Measurements from ENCODE around the gene PRR12.

PRR12 gene

DNA sequence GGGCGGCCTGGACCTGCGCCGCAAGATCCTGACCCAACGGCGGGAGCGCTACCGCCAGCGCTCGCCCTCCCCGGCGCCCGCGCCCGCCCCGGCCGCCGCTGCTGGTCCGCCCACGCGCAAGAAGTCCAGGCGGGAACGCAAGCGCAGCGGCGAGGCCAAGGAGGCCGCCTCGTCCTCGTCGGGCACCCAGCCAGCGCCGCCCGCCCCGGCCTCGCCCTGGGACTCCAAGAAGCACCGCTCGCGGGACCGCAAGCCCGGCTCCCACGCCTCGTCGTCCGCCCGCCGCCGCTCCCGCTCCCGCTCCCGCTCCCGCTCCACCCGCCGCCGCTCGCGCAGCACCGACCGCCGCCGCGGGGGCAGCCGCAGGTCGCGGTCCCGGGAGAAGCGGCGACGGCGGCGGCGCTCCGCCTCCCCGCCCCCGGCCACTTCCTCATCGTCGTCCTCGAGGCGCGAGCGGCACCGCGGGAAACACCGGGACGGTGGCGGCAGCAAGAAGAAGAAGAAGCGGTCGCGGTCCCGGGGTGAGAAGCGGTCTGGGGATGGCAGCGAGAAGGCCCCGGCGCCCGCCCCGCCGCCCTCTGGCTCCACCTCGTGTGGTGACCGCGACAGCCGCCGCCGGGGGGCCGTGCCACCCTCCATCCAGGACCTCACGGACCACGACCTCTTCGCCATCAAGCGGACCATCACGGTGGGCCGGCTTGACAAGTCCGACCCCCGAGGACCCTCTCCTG lies 61.0 kb downstream of the PRR12 start:
- DNase-seq: no peak

DNA sequence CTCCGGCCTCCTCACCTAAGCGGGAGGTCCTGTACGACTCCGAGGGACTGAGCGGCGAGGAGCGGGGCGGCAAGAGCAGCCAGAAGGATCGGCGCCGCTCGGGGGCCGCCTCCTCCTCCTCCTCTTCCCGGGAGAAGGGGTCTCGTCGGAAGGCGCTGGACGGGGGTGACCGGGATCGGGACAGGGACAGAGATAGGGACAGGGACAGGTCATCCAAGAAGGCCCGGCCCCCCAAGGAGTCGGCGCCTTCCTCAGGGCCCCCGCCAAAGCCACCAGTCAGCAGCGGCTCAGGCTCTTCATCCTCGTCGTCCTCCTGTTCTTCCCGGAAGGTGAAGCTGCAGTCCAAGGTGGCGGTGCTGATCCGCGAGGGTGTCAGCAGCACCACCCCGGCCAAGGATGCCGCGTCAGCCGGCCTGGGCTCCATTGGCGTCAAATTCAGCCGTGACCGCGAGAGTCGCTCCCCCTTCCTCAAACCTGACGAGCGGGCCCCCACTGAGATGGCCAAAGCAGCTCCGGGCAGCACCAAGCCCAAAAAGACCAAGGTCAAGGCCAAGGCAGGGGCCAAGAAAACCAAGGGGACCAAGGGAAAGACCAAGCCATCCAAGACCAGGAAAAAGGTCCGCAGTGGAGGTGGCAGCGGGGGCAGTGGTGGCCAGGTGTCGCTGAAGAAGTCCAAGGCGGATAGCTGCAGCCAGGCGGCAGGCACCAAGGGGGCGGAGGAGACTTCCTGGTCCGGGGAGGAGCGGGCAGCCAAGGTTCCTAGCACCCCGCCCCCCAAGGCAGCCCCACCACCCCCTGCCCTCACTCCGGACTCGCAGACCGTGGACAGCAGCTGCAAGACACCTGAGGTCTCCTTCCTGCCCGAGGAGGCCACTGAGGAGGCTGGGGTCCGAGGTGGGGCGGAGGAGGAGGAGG lies 61.8 kb downstream of the PRR12 start:
- DNase-seq: no peak

DNA sequence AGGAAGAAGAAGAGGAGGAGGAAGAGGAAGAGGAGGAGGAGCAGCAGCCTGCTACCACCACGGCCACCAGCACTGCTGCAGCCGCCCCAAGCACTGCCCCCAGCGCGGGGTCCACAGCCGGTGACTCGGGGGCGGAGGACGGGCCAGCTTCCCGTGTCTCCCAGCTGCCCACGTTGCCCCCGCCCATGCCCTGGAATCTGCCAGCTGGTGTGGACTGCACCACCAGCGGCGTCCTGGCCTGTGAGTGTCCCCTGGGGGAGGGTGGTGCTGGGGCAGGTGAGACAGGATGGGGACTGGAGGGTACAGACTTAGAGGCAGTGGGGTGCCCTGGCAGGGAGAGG lies 62.5 kb downstream of the PRR12 start:
- DNase-seq: no peak

DNA sequence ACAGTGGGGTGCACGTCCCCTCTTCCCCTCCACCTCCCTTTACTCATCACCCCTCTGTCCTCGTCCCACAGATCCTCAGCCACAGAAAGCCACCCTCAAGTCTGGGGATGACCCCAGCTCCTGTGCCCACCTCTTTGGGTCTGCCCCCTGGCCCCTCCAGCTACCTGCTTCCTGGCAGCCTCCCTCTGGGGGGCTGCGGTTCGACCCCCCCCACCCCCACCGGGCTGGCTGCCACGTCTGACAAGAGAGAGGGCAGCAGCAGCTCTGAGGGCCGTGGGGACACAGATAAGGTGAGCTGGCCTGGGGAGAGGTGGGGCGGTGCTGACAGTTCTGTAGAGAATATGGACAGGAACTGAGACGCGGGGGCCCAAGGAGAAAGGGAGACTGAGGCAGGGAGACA lies 63.6 kb downstream of the PRR12 start:
- DNase-seq: no peak

DNA sequence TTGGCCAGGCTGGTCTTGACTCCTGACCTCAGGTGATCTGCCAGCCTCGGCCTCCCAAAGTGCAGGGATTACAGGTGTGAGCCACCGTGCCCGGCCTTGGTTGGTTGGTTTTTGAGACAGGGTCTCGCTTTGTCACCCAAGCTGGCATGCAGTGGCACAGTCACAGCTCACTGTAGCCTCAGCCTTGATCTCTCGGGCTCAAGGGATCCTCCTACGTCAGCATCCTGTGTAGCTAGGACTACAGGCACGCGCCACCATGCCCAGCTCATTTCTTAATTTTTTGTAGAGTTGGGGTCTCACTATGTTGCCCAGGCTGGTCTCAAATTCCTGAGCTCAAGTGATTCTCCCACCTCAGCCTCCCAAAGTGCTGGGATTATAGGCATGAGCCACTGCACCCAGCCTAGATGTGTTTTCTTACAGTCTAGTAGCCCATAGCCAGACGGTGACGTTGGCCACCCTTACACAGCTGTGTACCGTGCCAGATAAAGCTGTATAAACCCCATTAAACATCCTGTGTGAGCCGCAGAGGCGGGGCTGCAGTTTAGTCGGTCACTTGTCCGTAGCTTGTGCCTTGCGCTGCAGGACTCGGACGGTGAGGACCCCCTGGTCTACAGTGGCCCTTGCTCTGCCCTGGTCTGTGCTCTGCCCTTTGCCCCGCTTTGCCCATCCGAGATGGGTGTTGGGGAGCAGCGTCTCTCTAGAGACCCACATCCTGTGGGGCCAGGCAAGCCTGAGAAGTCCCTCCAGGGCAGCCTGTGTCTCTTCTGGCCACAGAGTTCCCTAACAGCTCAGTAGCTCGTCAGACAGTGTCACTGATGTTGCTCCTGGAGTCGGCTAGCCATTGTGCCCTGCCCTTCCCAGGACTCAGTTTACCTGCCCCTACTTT lies 64.8 kb downstream of the PRR12 start:
- no peak for DNase-seq

DNA sequence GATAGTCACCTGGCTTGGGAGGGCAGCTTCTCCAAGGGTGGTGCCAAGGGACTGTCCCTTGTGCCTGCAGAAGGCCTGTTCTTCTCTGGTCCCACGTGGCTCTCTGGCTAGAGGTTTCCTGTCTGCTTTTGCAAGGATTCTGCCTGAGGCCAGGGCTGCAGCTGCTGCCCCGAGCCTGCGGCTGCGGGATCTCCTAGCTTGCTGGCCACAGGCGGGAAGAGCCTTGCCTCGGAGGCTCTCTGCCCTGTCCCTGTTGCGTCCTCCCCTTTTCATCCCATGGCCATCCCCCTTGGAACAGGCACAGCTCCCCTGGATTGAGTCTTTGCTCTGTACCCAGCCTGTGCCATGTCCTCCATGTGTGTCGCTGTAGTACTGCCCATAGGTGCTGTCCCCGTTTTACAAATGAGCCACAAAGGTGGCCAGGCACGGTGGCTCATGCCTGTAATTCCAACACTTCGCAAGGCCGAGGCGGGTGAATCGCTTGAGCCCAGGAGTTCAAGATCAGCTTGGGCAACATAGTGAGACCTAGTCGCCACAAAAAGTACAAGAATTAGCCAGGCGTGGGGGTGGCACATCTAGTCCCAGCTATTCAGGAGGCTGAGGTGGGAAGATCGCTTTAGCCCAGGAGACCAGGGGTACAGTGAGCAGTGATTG lies 65.6 kb downstream of the PRR12 start:
- no peak for DNase-seq

DNA sequence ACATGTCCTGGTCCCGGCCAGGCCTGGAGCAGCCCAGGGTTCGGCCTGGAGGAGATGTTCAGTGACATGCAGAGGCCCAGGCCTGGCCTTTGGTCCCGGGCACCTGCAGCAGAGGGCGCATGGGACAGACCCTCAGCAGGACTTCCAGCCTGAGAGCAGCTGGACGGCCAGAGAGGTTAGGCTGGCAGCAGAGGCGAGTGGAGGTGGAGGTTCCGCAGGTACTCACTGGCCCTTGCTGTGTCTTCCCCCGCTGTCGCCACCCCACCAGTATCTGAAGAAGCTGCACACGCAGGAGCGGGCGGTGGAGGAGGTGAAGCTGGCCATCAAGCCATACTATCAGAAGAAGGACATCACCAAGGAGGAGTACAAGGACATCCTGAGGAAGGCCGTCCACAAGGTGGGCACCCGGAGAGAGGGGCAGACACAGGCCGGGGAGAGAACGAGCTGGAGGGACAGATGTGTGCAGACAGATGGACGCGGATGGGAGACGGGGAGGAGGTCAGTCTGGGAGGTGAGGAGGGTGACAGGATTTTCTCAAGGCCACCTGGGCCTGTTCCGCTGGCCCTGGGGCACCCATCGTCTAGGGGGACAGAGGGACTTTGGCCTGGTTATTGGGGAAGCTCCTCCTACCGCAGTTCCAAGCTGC lies 66.6 kb downstream of the PRR12 start:
- DNase-seq: no peak

DNA sequence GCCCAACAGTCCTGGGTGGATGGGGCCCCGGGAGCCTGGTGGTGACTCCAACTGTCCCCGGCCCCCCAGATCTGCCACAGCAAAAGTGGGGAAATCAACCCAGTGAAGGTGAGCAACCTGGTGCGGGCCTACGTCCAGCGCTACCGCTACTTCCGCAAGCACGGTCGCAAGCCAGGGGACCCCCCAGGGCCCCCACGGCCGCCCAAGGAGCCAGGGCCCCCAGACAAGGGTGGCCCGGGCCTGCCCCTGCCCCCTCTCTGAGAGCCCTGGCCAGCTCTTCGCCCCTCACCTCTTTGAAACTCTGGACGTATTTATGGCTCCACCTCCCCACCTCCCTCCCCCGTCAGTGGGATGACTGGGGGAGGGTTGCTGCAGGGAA lies 67.1 kb downstream of the PRR12 start:
- DNase-seq: no peak

DNA sequence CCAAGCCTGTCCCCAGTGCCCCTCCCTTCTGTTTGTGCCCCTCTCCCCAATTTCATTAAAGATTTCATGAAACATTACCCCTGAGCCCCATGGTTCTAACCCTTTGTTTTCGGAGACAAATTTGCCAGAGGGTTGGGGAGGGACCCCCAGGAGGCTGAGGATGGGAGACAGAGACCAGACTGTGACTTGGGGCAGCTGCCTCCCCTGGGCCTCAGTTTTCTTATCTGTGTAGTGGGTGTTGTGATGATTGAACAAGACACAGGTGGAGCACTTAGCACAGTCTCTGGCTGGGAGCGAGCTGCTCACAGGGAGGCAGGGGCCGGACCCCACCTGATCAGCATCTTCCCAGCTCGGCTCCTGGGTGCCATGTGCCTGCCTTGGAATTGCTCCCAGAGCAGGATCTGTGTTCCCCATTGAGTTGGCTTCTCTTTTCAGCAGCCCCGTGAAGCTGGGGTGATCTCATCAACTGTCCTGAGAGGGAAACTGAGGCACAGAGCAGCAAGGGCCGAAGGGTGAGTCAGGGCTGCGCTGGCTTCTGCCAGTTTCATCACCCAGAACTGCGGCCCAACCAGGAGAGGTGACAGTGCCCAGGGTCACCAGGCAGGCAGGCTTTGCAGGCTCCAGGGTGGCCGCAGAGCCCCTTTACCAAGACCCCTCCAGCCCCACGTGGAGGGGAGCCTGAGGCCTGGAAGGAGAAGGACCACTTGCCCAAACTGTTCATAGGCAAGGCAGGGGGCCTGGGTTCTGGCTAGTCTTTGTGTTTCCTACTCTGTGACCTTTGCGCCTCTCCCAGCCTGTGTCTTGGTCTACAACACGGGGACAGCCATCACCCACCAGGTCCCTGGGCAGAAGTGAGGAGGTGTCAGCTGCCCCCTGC lies 67.8 kb downstream of the PRR12 start:
- no peak for DNase-seq

DNA sequence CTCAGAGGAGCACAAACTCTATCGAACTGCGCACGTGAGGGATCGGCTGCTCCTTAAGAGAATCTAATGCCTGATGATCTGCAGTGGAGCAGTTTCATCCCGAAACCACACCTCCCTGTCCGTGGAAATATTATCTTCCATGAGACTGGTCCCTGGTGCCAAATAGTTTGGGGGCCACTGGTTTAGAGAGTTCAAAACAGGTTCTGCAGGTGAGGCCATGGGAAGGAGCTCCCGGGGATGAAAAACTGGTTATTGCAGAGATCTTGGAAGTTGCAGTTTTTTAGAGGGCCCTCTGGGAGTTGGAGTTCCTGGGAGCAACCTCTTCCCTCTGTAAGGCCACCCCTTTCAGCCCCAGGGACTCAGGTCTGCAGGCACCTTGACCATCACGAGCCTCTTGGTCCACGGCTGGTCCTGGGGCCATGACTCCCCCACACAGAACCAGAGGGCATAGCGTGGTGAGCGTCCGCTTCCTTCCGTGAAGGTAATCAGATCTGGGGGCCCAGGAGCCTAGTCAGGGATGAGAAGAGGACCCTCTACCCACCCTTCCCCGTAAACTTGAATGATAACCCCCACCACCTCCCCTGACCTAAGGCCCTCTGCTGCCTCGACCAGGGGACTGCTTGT lies 69.5 kb downstream of the PRR12 start:
- DNase-seq: no peak

DNA sequence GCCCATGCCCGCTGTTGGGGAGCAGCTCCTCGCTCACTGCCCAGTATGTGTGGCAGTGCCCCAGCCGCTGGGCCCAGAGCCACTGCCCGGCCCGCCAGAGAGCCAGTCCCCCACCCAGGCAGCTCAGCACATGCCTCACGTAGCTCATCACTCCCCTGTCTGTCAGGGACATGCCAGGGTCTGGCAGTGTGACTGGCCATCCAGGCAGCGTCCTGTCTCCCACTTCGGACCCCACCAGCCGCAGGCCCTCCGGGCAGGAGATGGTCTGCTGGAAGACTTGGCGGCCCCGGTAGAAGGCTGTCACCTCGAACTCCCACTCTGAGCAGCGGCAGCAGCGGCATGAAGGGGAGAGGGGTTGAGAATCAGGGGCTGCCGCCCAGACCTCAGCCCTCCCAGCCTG lies 71.0 kb downstream of the PRR12 start:
- no peak for DNase-seq

DNA sequence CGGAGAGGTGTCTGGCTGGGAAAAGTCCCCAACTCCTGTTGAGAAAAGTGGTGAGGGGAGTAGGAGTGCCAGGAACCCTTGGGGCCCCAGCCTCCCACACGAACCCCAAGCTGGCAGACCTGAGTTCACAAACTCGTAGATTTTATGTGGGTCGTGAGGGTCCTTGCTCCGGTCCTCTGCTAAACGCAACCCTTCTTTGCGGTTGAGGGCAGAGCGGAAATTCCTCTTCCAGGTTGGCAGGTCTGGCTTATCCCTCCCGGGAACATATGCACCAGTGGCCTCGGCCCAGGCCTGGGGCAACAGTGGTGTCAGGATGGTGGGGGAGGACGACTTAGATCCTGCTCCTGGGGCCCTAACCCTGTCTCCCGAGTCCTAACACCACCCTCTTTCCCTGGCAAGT lies 72.2 kb downstream of the PRR12 start:
- no peak for DNase-seq

DNA sequence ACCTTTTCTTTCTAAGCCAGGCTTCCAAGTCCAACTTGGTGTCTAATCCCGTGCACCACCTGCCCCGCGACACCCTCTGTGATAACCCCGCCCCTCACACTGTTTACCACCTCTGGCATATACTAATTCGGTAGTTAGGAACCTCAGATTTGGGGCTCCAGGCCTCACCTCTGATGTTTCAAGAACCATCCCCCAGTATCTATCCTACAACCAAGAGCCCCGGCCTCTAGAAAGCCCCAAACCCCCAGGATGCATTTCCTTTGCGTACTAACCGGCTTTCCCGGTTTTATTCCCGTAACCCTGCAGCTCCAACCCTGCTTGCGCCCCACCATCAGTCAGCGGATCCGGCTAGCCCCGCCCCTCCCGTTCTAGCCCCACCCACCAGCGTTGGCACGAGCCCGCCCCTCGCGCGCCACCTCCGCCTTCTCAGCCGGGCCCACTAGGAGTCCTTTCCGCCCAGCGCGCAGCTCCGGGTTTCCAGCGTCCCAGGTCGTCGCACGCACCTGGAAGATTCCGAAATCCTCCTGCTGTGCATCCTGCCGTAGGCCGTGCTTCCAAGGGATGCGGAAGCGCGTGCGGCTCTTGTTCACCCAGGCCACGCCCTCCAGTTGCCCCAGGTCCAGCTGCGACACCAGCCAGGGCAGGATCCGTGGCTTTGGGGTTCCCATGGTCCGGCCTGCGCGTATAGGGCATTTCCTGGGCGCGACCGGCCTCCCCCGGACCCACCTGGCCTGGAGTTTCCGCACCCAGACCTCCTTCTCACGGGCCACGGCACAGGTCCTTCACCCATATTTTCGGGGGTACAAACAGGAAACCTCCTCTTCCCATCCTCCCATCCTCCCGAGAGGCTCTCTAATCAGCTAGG lies 73.4 kb downstream of the PRR12 start:
- peak; percentile 63 for DNase-seq

DNA sequence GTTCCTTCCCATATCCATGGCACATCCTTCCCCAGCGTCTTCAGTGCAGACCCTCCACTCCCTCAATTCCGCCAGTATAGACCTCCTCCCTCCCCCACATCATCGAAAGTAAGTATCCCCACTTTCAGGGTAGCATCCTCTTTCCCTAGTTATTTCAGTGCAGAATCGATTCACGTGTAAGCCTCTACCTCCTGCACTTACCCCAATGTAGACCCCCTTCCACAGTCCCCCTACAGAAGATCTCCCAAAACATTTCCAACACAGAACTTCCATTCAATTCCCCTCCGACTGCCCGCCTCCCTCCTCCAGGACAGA lies 74.0 kb downstream of the PRR12 start:
- no peak for DNase-seq

DNA sequence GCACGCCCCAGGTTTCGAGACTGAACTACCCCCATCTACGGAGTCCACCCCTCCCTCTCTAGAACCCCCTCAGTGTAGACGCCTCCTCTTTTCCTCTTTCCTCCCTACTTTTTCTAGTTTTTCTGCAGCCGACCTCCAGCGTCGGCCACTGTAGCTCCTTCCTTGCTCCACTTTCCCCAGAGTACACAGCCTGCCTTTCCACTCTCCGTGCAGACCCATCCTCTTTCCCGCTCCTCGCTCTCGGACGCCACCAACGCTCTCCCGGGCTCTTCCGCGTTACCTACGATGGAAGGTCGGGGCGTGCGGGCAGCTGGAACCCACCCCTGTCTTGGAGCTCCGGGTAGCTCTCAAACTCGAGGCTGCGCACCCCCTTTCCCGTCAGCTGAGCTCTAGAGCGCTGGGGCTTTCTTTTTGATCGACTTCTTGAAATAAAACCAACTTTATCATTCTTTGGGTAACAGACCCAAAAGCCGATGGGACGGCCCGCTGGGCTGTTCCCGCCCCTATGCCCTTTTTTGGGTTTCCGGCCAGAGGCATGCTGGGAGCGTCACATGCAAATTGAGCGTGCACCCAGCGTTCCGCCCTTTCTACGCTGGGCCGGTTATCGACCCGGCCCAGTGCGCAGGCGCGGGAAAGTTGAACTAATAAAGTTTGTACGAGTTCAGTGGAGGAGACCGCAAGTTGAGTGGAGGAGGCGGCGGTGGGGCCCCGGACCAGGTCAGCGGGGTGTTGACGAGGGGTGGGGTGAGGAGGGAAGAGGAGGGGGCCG lies 74.6 kb downstream of the PRR12 start, which contains the start of the genes BCL2L12 and IRF3:
Gene BCL2L12 (plus strand): TSS at position 583 of the 769 bp plus-strand sequence. CDS start 760 bp downstream, outside the sequence.
Gene IRF3 (minus strand): TSS at position 507 of the 769 bp plus-strand sequence. CDS start 1,019 bp downstream, outside the sequence.
- DNase-seq: peak; percentile 67

DNA sequence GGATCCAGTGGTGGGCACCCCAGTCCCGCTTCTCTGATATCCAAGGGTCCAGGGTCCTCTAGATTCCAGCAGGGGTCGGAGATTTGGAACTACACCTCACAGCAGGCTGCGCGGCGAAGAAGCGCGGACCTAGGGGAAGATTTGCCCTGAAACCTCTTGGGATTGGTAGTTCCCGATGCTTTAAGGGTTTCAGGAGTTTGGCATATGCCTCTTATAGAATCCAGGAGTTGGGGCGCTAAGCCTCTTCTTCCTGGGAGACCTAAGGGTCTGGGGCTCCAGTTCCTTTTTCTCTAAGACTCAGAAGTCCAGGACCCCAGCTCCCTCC lies 75.1 kb downstream of the PRR12 start:
- no peak for DNase-seq

DNA sequence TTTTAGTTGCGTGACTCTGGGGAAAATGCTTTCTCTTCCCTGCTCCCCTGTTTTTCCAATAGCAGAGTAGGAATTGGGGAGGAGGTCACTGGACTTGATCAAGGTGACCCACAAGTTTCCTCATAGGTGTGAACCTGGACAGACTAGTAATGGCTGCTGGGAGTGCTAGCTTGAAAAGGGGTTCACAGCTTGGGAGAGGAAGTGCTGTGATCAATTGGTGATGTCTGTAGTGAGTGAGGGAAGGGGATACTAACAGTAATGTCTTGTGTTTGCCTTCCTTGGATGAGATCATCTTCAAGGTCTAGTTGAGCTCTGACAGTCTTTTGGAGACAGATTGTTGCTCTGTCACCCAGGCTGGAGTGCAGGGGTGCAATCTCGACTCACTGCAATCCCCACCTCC lies 76.5 kb downstream of the PRR12 start:
- DNase-seq: no peak

DNA sequence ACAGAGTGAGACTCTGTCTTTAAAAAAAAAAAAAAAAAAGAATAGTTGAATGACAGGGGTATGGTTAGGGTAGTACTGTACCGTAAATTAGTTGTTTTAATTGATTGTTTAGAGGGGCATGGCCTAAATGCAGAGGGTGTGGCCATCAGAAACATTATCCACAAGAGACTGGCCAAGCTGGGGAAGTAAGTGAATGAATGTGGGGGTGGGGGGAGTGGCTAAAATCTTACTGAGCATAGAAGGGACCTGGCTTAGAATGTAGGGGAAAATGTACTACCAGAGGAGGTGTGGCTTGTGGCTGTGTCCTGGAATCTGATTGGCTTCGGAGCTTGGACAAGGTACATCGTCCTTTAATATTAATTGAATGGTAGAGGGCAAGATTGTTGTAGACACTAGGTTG lies 78.5 kb downstream of the PRR12 start:
- DNase-seq: no peak

Measured in NCI-H1092 treated with DMSO at 0.1 percent for 48 hours (cell line).